ENCODE results near the gene MUSTN1.

MUSTN1 gene

GRCh38 chr3:52798978-52799476 lies 35.8 kb downstream of the MUSTN1 start:
- no peak overlapping the region for H3K4me3 Mint-ChIP-seq
- peaks cover 27% of the 10 kb centered on the region for H3K27me3 Mint-ChIP-seq
- CTCF ChIA-PET = interaction anchor here (0.5 to 2.1 kb wide), 13 partner anchors 8 to 129 kb away, joined by 3 to 8 read pairs (median 4); partner anchors contain the start of gene NEK4
- no peak overlapping the region for H3K27ac Mint-ChIP-seq
- H3K4me1 Mint-ChIP-seq = no peaks in the 10 kb centered on the region
- peak; percentile 46 for DNase-seq
- no peaks in the 10 kb centered on the region for H3K36me3 Mint-ChIP-seq
- no peaks in the 10 kb centered on the region for H3K9me3 Mint-ChIP-seq

GRCh38 chr3:52798376-52798977 lies 36.3 kb downstream of the MUSTN1 start:
- H3K27ac Mint-ChIP-seq = no peak overlapping the region
- peaks cover 32% of the 10 kb centered on the region for H3K27me3 Mint-ChIP-seq
- no peak for DNase-seq
- H3K36me3 Mint-ChIP-seq = no peaks in the 10 kb centered on the region
- H3K4me1 Mint-ChIP-seq = no peaks in the 10 kb centered on the region
- CTCF ChIA-PET = interaction anchor here (0.5 to 2.1 kb wide), 12 partner anchors 9 to 129 kb away, joined by 3 to 8 read pairs (median 4); partner anchors contain the start of gene NEK4
- H3K4me3 Mint-ChIP-seq = no peak overlapping the region
- H3K9me3 Mint-ChIP-seq = no peaks in the 10 kb centered on the region

GRCh38 chr3:52796411-52796810 lies 38.4 kb downstream of the MUSTN1 start:
- no peaks in the 10 kb centered on the region for H3K4me1 Mint-ChIP-seq
- H3K4me3 Mint-ChIP-seq = no peak overlapping the region
- H3K27ac Mint-ChIP-seq = no peak overlapping the region
- no peaks in the 10 kb centered on the region for H3K36me3 Mint-ChIP-seq
- DNase-seq = no peak
- peaks cover 44% of the 10 kb centered on the region for H3K27me3 Mint-ChIP-seq
- CTCF ChIA-PET = interaction anchor here (1.8 kb wide), 1 partner anchor 25 kb away, joined by 3 read pairs; no protein-coding TSS in a partner anchor
- H3K9me3 Mint-ChIP-seq = no peaks in the 10 kb centered on the region

- Mint-ChIP-seq H3K36me3 (no peaks in the 10 kb centered on the region), H3K27me3 (peaks cover 40% of the 10 kb centered on the region), H3K27ac (no peak overlapping the region), H3K4me1 (no peaks in the 10 kb centered on the region), H3K9me3 (no peaks in the 10 kb centered on the region), H3K4me3 (no peak overlapping the region)
- DNase-seq = no peak
- CTCF ChIA-PET = interaction anchor here (1.8 kb wide), 1 partner anchor 26 kb away, joined by 3 read pairs; no protein-coding TSS in a partner anchor
Observed at GRCh38 chr3:52795298-52795900, 39.4 kb downstream of the MUSTN1 start.

GRCh38 chr3:52794612-52795099 lies 40.2 kb downstream of the MUSTN1 start, which contains the start of gene ITIH3:
TSS of gene ITIH3 (plus strand) at chr3:52794796. CDS start at chr3:52794804, 8 bp downstream.
- Mint-ChIP-seq H3K4me3 (no peak within 1 kb of the TSS), H3K27ac (no peak within 1 kb of the TSS), H3K27me3 (peaks cover 38% of the 10 kb centered on the region), H3K36me3 (no peaks in the 10 kb centered on the region), H3K4me1 (no peaks in the 10 kb centered on the region), H3K9me3 (no peaks in the 10 kb centered on the region)
- no peak for DNase-seq
- CTCF ChIA-PET = no interaction called here

- no peak for DNase-seq
- Mint-ChIP-seq H3K36me3 (no peaks in the 10 kb centered on the region), H3K27ac (no peak overlapping the region), H3K4me3 (no peak overlapping the region), H3K9me3 (no peaks in the 10 kb centered on the region), H3K27me3 (peaks cover 42% of the 10 kb centered on the region), H3K4me1 (no peaks in the 10 kb centered on the region)
- CTCF ChIA-PET = no interaction called here
Observed at GRCh38 chr3:52793702-52794611, 40.9 kb downstream of the MUSTN1 start.

GRCh38 chr3:52792961-52793695 lies 41.7 kb downstream of the MUSTN1 start:
- Mint-ChIP-seq H3K9me3 (no peaks in the 10 kb centered on the region), H3K27me3 (peaks cover 45% of the 10 kb centered on the region), H3K4me3 (no peak overlapping the region), H3K4me1 (no peaks in the 10 kb centered on the region), H3K27ac (no peak overlapping the region), H3K36me3 (no peaks in the 10 kb centered on the region)
- CTCF ChIA-PET = no interaction called here
- DNase-seq = no peak

- no peak for DNase-seq
- Mint-ChIP-seq H3K36me3 (no peaks in the 10 kb centered on the region), H3K4me1 (no peaks in the 10 kb centered on the region), H3K27ac (no peak overlapping the region), H3K9me3 (no peaks in the 10 kb centered on the region), H3K4me3 (no peak overlapping the region), H3K27me3 (peaks cover 43% of the 10 kb centered on the region)
- CTCF ChIA-PET = interaction anchor here (1.4 kb wide), 1 partner anchor 9 kb away, joined by 4 read pairs; no protein-coding TSS in a partner anchor
Observed at GRCh38 chr3:52792413-52792812, 42.4 kb downstream of the MUSTN1 start.

GRCh38 chr3:52791928-52792327 lies 42.9 kb downstream of the MUSTN1 start:
- Mint-ChIP-seq H3K36me3 (no peaks in the 10 kb centered on the region), H3K9me3 (no peaks in the 10 kb centered on the region), H3K27me3 (peaks cover 43% of the 10 kb centered on the region), H3K4me1 (no peaks in the 10 kb centered on the region), H3K4me3 (no peak overlapping the region), H3K27ac (no peak overlapping the region)
- CTCF ChIA-PET = interaction anchor here (1.4 kb wide), 1 partner anchor 8 kb away, joined by 4 read pairs; no protein-coding TSS in a partner anchor
- no peak for DNase-seq

- no peak overlapping the region for H3K27ac Mint-ChIP-seq
- H3K27me3 Mint-ChIP-seq = peaks cover 40% of the 10 kb centered on the region
- no peak for DNase-seq
- no peaks in the 10 kb centered on the region for H3K36me3 Mint-ChIP-seq
- no peaks in the 10 kb centered on the region for H3K4me1 Mint-ChIP-seq
- CTCF ChIA-PET = interaction anchor here (1.4 kb wide), 1 partner anchor 8 kb away, joined by 4 read pairs; no protein-coding TSS in a partner anchor
- no peak overlapping the region for H3K4me3 Mint-ChIP-seq
- H3K9me3 Mint-ChIP-seq = no peaks in the 10 kb centered on the region
Observed at GRCh38 chr3:52791366-52791765, 43.5 kb downstream of the MUSTN1 start.

GRCh38 chr3:52790741-52791140 lies 44.1 kb downstream of the MUSTN1 start:
- DNase-seq = no peak
- peaks cover 34% of the 10 kb centered on the region for H3K27me3 Mint-ChIP-seq
- H3K4me3 Mint-ChIP-seq = no peak overlapping the region
- CTCF ChIA-PET = no interaction called here
- no peaks in the 10 kb centered on the region for H3K9me3 Mint-ChIP-seq
- H3K27ac Mint-ChIP-seq = no peak overlapping the region
- H3K36me3 Mint-ChIP-seq = no peaks in the 10 kb centered on the region
- H3K4me1 Mint-ChIP-seq = no peaks in the 10 kb centered on the region

- Mint-ChIP-seq H3K9me3 (no peaks in the 10 kb centered on the region), H3K4me1 (no peaks in the 10 kb centered on the region), H3K36me3 (no peaks in the 10 kb centered on the region), H3K27ac (no peak overlapping the region), H3K27me3 (peaks cover 32% of the 10 kb centered on the region), H3K4me3 (no peak overlapping the region)
- no peak for DNase-seq
- CTCF ChIA-PET = no interaction called here
Observed at GRCh38 chr3:52790337-52790736, 44.5 kb downstream of the MUSTN1 start.

- CTCF ChIA-PET = no interaction called here
- no peak for DNase-seq
- Mint-ChIP-seq H3K4me1 (no peaks in the 10 kb centered on the region), H3K4me3 (no peak overlapping the region), H3K27ac (no peak overlapping the region), H3K27me3 (peaks cover 35% of the 10 kb centered on the region), H3K36me3 (no peaks in the 10 kb centered on the region), H3K9me3 (no peaks in the 10 kb centered on the region)
Observed at GRCh38 chr3:52789746-52790040, 45.1 kb downstream of the MUSTN1 start.

Measured in activated naive CD4-positive, alpha-beta T cell treated with anti-CD3 and anti-CD28 coated beads, Interleukin-2, amount 10 ng/mL, durations not matched to agents 7 days and 5 days (primary cell).